Activated CD4-positive, alpha-beta T cell treated with anti-CD3 and anti-CD28 coated beads for 36 hours (primary cell): ENCODE results near the gene ERGIC3. TPM values are rescaled to one million over a fixed set of nuclear protein-coding genes. Genes with fewer than 3 reads are reported as not detected.

ENCODE experiments used
- ATAC-seq: fragments of 200-7000 bp; cut with Tn5 transposase; one replicate; pipeline ENCODE4 v1.10.0; 2021; ENCODE audit warnings: mild to moderate bottlenecking, moderate library complexity
- CTCF ChIA-PET: fragments of 350-600 bp; sonication (Branson Sonifier 250); formaldehyde crosslinking; loops from one replicate; lab custom pipeline; 2021; ENCODE audit warnings: antibody characterized with exemption; lab: Charles Lee
- POLR2A ChIA-PET: fragments of 350-600 bp; sonication (Branson Sonifier 250); formaldehyde crosslinking; loops from one replicate; lab custom pipeline; 2021; ENCODE audit warnings: antibody characterized with exemption, inconsistent platforms; lab: Charles Lee
- DNase-seq: peaks from one replicate; pipeline ENCODE4 v3.0.0-alpha.2; 2020
- H3K27ac Mint-ChIP-seq: one replicate; pipeline ENCODE4 v1.8.0; 2021; ENCODE audit warnings: mixed read lengths
- H3K27me3 Mint-ChIP-seq: one replicate; pipeline ENCODE4 v1.8.0; 2021; ENCODE audit warnings: mixed read lengths
- H3K36me3 Mint-ChIP-seq: one replicate; pipeline ENCODE4 v1.8.0; 2021; ENCODE audit warnings: low read depth, mixed read lengths
- H3K4me1 Mint-ChIP-seq: one replicate; pipeline ENCODE4 v1.8.0; 2021; ENCODE audit warnings: mixed read lengths
- H3K4me3 Mint-ChIP-seq: one replicate; pipeline ENCODE4 v1.8.0; 2021; ENCODE audit warnings: mild to moderate bottlenecking, moderate library complexity, mixed read lengths
- H3K9me3 Mint-ChIP-seq: one replicate; pipeline ENCODE4 v1.8.0; 2021; ENCODE audit warnings: low read depth, mixed read lengths
- intact Hi-C, 2 experiments: fragments of 100-400 bp; cut with DNase I in 1 of 2; cut with micrococcal nuclease in 1 of 2; formaldehyde crosslinking; loops; one replicate each; pipeline versions ENCODE4 v1.14.2 to v1.15.1; 2022 to 2024; cut with DNase I, micrococcal nuclease
- total RNA-seq, 2 experiments: library from RNA; stranded (reverse); gene quantifications; one replicate each; pipeline ENCODE4 v1.2.3, GENCODE V29; 2021

Gene ERGIC3
- total RNA-seq = 100 to 1,000 TPM; 109 to 127 TPM

DNA sequence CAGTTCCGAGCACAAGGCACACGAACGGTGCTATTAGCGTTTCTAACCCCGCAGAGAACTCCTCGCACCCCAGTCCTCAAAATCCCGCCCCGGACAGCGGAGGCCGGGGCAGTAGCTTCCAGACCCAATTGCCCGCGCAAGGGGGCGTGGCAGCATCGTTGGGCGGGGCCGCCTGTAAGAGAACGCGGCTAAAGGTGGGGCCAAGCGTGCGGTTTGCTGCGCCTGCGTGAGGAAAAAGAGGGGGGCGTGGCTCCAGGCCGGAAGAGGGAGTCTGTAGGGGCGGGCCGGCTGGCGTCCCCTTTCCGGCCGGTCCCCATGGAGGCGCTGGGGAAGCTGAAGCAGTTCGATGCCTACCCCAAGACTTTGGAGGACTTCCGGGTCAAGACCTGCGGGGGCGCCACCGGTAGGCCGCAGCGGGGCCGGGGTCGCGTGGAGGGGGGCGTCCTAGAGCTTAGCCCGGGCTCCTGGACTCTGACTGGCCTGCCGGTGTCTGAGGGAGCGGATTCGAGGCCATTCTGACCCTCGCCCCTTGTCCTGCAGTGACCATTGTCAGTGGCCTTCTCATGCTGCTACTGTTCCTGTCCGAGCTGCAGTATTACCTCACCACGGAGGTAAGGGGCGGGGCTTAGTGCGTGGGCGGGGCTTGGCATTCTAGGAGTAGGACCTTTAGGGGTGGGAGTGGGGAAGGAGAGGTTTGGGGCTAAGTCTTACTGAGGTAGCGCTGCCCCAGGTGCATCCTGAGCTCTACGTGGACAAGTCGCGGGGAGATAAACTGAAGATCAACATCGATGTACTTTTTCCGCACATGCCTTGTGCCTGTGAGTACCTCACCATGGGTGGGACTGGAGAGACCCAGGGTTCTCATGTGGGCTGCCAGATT is at the start of gene ERGIC3:
Gene ERGIC3 (plus strand): TSS at position 296 of the 880 bp plus-strand sequence. CDS start 20 bp downstream, at position 316.
- POLR2A ChIA-PET = interaction anchor here (0.6 to 2.0 kb wide), 6 partner anchors 74 to 412 kb away, joined by 3 to 9 read pairs (median 5); partner anchors contain the start of genes CEP250, SCAND1 and SPAG4

DNA sequence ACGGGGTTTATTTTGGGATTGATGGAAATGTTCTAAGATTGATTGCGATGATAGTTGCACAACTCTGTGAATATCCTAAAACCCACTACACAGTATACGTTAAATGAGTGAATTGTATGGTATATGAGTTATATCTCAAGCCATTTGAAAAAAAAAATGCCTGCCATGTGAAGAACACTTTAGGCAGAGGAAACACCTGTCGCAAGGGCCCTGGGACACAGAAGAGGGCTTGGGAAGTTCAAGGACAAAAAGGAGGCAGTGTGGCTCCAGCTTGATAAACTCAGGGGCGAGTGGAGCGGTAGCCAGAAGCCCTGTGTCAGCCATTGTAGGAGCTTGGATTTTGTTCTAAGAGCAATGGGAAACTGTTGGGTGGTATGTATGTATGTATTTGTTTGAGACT is 49.5 kb upstream of the ERGIC3 start:
- CTCF ChIA-PET = interaction anchor here (1.8 to 2.2 kb wide), 2 partner anchors 28 to 46 kb away, joined by 5 read pairs; no protein-coding TSS in a partner anchor
- no peak for ATAC-seq
- H3K9me3 Mint-ChIP-seq = no peaks in the 10 kb centered on the region
- DNase-seq = no peak
- H3K4me3 Mint-ChIP-seq = no peak overlapping the region
- peaks cover 61% of the 10 kb centered on the region for H3K36me3 Mint-ChIP-seq
- H3K27ac Mint-ChIP-seq = peak overlapping the region; percentile 98
- POLR2A ChIA-PET = interaction anchor here (0.8 to 1.0 kb wide), 2 partner anchors 169 to 250 kb away, joined by 3 to 9 read pairs; partner anchors contain the start of gene RBM39
- peaks cover 41% of the 10 kb centered on the region for H3K4me1 Mint-ChIP-seq
- intact Hi-C loops = loop anchor here in 1 of 2 experiments (5.0 kb wide), 1 partner anchor 170 kb away; the partner anchor contains the start of genes CPNE1 and RBM12
- no peaks in the 10 kb centered on the region for H3K27me3 Mint-ChIP-seq

More for the DNA sequence above, at the start of gene ERGIC3:
- CTCF ChIA-PET = interaction anchor here (0.7 to 1.3 kb wide), 4 partner anchors 59 to 413 kb away, joined by 3 to 5 read pairs (median 3); partner anchors contain the start of gene SCAND1
- H3K36me3 Mint-ChIP-seq = peaks cover 4% of the 10 kb centered on the region
- peaks cover 15% of the 10 kb centered on the region for H3K4me1 Mint-ChIP-seq
- DNase-seq (peak; percentile 99), ATAC-seq (peak; percentile 99)
- intact Hi-C loops = loop anchor here (1.0 to 5.0 kb wide), 19 partner anchors 74 to 1855 kb away; partner anchors contain the start of genes CEP250 (in 2 of the 2), CPNE1 (in 2 of the 2), RBM12 (in 2 of the 2) and SCAND1 (in 2 of the 2)
- no peaks in the 10 kb centered on the region for H3K9me3 Mint-ChIP-seq
- H3K27me3 Mint-ChIP-seq = no peaks in the 10 kb centered on the region
- H3K4me3 Mint-ChIP-seq = peak within 1 kb of the TSS; percentile 83
- H3K27ac Mint-ChIP-seq = peak within 1 kb of the TSS; percentile 83

DNA sequence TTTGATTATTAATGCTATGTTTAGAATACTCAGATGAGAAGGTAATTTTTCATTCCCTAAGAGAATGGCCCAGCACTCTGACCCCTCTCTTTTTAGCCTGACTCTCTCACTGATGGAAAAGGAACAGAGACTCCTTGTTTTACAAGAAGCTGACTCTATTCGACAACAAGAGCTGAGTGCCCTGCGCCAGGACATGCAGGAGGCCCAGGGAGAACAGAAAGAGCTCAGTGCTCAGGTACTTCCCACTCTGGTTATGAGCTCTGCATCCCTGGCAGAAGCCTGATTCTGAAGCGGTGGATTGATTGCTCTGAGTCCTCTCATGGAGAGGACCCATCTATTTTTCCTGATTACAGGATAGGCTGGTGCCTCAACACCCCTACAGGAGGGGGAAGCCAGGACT is 45.4 kb upstream of the ERGIC3 start:
- H3K27ac Mint-ChIP-seq = no peak overlapping the region
- no peaks in the 10 kb centered on the region for H3K27me3 Mint-ChIP-seq
- intact Hi-C loops = no loop called here
- H3K9me3 Mint-ChIP-seq = no peaks in the 10 kb centered on the region
- CTCF ChIA-PET = interaction anchor here (1.0 to 1.2 kb wide), 3 partner anchors 30 to 49 kb away, joined by 3 to 4 read pairs (median 3); no protein-coding TSS in a partner anchor
- DNase-seq = no peak
- no peak for ATAC-seq
- peaks cover 15% of the 10 kb centered on the region for H3K4me1 Mint-ChIP-seq
- H3K36me3 Mint-ChIP-seq = peaks cover 57% of the 10 kb centered on the region
- POLR2A ChIA-PET = interaction anchor here (0.7 kb wide), 1 partner anchor 53 kb away, joined by 3 read pairs; no protein-coding TSS in a partner anchor
- no peak overlapping the region for H3K4me3 Mint-ChIP-seq

DNA sequence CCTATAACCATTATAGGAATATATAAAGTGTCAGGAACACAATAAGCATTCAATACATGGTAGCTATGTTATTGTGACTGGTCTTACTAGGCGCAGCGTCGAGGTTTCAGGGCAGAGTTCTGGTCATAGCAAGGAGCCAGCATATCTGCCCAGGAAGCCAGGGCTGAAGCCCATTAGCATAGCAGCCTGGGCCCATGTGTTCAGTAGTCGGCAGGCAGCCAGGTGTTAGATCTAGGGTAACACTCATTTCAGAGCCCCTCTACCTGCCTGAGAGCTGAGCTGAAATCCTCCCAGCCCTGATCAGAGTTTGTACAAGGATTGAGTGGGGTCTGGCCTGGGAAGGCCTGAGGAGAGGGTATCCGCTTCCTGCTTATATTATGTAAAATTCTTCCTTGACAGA is 44.6 kb upstream of the ERGIC3 start:
- CTCF ChIA-PET = interaction anchor here (1.2 kb wide), 2 partner anchors 15 to 34 kb away, joined by 3 to 5 read pairs; no protein-coding TSS in a partner anchor

DNA sequence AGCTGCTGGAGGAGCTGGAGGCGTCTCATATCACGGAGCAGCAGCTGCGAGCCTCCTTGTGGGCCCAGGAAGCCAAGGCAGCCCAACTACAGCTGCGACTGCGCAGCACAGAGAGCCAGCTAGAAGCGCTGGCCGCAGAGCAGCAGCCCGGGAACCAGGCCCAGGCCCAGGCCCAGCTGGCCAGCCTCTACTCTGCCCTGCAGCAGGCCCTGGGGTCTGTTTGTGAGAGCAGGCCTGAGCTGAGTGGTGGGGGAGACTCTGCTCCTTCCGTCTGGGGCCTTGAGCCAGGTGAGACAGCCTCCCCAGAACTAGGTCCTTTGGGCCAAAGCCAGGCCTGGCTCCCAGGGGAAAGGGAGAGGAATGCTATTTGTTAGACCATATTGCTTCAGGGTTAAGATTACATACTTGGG is 44.1 kb upstream of the ERGIC3 start:
- POLR2A ChIA-PET = interaction anchor here (0.6 kb wide), 1 partner anchor 353 kb away, joined by 4 read pairs; no protein-coding TSS in a partner anchor
- intact Hi-C loops = no loop called here

More for the DNA sequence above, 44.6 kb upstream of the ERGIC3 start:
- DNase-seq (no peak), ATAC-seq (no peak)
- H3K27me3 Mint-ChIP-seq = no peaks in the 10 kb centered on the region
- no peaks in the 10 kb centered on the region for H3K9me3 Mint-ChIP-seq
- H3K27ac Mint-ChIP-seq = no peak overlapping the region
- no peak overlapping the region for H3K4me3 Mint-ChIP-seq
- H3K4me1 Mint-ChIP-seq = peaks cover 8% of the 10 kb centered on the region
- peaks cover 56% of the 10 kb centered on the region for H3K36me3 Mint-ChIP-seq
- intact Hi-C loops = no loop called here
- POLR2A ChIA-PET = no interaction called here

DNA sequence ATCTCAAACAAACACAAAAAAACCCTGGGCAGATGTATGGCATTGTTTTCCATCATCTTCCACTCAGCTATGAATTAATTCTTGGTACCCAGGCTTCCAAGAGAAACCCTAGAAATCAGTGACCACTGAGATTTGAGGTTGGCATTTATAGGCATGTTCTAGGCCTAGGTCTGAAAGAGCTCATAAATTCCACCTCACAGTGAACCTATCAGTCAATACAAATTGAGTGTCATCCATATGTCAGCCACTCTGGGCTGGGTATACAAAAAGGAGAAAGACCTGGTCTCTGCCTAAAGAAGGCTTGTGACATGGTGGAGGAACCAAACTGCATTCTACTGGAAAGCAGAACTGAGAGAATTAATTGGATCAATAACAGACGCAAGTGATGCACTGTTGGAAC is 42.6 kb upstream of the ERGIC3 start:
- peaks cover 2% of the 10 kb centered on the region for H3K4me1 Mint-ChIP-seq
- no peak for ATAC-seq
- H3K9me3 Mint-ChIP-seq = no peaks in the 10 kb centered on the region
- ChIA-PET POLR2A (no interaction called here), CTCF (interaction anchor here (0.6 to 1.4 kb wide), 4 partner anchors 10 to 37 kb away, joined by 3 to 4 read pairs (median 3); no protein-coding TSS in a partner anchor)
- H3K4me3 Mint-ChIP-seq = no peak overlapping the region
- no peak overlapping the region for H3K27ac Mint-ChIP-seq
- no peaks in the 10 kb centered on the region for H3K27me3 Mint-ChIP-seq
- peaks cover 53% of the 10 kb centered on the region for H3K36me3 Mint-ChIP-seq
- intact Hi-C loops = no loop called here
- no peak for DNase-seq

More for the DNA sequence above, 44.1 kb upstream of the ERGIC3 start:
- Mint-ChIP-seq H3K4me3 (no peak overlapping the region), H3K9me3 (no peaks in the 10 kb centered on the region), H3K36me3 (peaks cover 57% of the 10 kb centered on the region), H3K4me1 (peaks cover 5% of the 10 kb centered on the region), H3K27ac (no peak overlapping the region), H3K27me3 (no peaks in the 10 kb centered on the region)
- CTCF ChIA-PET = interaction anchor here (1.2 to 1.4 kb wide), 3 partner anchors 15 to 36 kb away, joined by 3 to 5 read pairs (median 3); no protein-coding TSS in a partner anchor
- DNase-seq (no peak), ATAC-seq (no peak)

DNA sequence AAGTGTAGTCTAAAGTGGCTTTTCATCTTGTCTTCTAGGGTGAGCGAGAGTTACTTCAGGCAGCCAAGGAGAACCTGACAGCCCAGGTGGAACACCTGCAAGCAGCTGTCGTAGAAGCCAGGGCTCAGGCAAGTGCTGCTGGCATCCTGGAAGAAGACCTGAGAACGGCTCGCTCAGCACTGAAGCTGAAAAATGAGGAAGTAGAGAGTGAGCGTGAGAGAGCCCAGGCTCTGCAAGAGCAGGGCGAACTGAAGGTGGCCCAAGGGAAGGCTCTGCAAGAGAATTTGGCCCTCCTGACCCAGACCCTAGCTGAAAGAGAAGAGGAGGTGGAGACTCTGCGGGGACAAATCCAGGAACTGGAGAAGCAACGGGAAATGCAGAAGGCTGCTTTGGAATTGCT is 39.5 kb upstream of the ERGIC3 start:
- Mint-ChIP-seq H3K4me1 (peaks cover 19% of the 10 kb centered on the region), H3K9me3 (no peaks in the 10 kb centered on the region), H3K36me3 (peaks cover 51% of the 10 kb centered on the region), H3K27me3 (no peaks in the 10 kb centered on the region), H3K4me3 (no peak overlapping the region), H3K27ac (no peak overlapping the region)
- ChIA-PET CTCF (interaction anchor here (1.4 kb wide), 1 partner anchor 16 kb away, joined by 5 read pairs; no protein-coding TSS in a partner anchor), POLR2A (no interaction called here)
- no peak for ATAC-seq
- DNase-seq = no peak
- intact Hi-C loops = no loop called here

DNA sequence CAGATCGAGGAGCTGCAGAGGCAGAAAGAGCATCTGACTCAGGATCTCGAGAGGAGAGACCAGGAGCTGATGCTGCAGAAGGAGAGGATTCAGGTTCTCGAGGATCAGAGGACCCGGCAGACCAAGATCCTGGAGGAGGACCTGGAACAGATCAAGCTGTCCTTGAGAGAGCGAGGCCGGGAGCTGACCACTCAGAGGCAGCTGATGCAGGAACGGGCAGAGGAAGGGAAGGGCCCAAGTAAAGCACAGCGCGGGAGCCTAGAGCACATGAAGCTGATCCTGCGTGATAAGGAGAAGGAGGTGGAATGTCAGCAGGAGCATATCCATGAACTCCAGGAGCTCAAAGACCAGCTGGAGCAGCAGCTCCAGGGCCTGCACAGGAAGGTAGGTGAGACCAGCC is 38.6 kb upstream of the ERGIC3 start:
- ATAC-seq = no peak
- Mint-ChIP-seq H3K4me1 (peaks cover 19% of the 10 kb centered on the region), H3K27me3 (no peaks in the 10 kb centered on the region), H3K9me3 (no peaks in the 10 kb centered on the region), H3K36me3 (peaks cover 46% of the 10 kb centered on the region), H3K4me3 (no peak overlapping the region), H3K27ac (no peak overlapping the region)
- POLR2A ChIA-PET = interaction anchor here (0.6 to 0.8 kb wide), 2 partner anchors 18 to 449 kb away, joined by 3 to 4 read pairs; no protein-coding TSS in a partner anchor
- no peak for DNase-seq
- CTCF ChIA-PET = interaction anchor here (0.8 to 1.4 kb wide), 2 partner anchors 17 to 39 kb away, joined by 3 to 5 read pairs; no protein-coding TSS in a partner anchor
- intact Hi-C loops = no loop called here

DNA sequence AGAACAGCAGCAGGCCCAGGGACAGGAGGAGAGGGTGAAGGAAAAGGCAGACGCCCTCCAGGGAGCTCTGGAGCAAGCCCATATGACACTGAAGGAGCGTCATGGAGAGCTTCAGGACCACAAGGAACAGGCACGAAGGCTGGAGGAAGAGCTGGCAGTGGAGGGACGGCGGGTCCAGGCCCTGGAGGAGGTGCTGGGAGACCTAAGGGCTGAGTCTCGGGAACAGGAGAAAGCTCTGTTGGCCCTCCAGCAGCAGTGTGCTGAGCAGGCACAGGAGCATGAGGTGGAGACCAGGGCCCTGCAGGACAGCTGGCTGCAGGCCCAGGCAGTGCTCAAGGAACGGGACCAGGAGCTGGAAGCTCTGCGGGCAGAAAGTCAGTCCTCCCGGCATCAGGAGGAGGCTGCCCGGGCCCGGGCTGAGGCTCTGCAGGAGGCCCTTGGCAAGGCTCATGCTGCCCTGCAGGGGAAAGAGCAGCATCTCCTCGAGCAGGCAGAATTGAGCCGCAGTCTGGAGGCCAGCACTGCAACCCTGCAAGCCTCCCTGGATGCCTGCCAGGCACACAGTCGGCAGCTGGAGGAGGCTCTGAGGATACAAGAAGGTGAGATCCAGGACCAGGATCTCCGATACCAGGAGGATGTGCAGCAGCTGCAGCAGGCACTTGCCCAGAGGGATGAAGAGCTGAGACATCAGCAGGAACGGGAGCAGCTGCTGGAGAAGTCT is 37.9 kb upstream of the ERGIC3 start:
- H3K36me3 Mint-ChIP-seq = peaks cover 47% of the 10 kb centered on the region
- DNase-seq (no peak), ATAC-seq (no peak)
- peaks cover 19% of the 10 kb centered on the region for H3K4me1 Mint-ChIP-seq
- H3K27me3 Mint-ChIP-seq = no peaks in the 10 kb centered on the region
- POLR2A ChIA-PET = interaction anchor here (0.6 to 0.8 kb wide), 2 partner anchors 17 to 137 kb away, joined by 3 to 4 read pairs; no protein-coding TSS in a partner anchor
- no peaks in the 10 kb centered on the region for H3K9me3 Mint-ChIP-seq
- CTCF ChIA-PET = interaction anchor here (0.8 kb wide), 1 partner anchor 40 kb away, joined by 3 read pairs; no protein-coding TSS in a partner anchor
- intact Hi-C loops = no loop called here
- H3K4me3 Mint-ChIP-seq = no peak overlapping the region
- no peak overlapping the region for H3K27ac Mint-ChIP-seq

DNA sequence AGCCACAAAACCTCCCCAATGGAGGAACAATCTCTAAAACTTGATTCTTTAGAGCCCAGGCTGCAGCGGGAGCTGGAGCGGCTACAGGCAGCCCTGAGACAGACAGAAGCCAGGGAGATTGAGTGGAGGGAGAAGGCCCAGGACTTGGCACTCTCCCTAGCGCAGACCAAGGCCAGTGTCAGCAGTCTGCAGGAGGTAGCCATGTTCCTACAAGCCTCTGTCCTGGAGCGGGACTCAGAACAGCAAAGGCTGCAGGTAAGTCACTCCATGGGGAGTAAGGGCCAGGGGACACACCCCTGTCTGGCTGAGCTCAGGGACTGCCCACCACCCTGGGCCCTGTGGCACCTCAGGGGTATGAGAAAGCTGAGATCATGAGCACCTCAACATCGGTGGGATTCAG is 37.1 kb upstream of the ERGIC3 start:
- peaks cover 42% of the 10 kb centered on the region for H3K36me3 Mint-ChIP-seq
- POLR2A ChIA-PET = interaction anchor here (0.7 kb wide), 1 partner anchor 232 kb away, joined by 4 read pairs; no protein-coding TSS in a partner anchor

More for the DNA sequence above, 37.1 kb upstream of the ERGIC3 start:
- DNase-seq (no peak), ATAC-seq (no peak)
- Mint-ChIP-seq H3K4me1 (peaks cover 19% of the 10 kb centered on the region), H3K27ac (no peak overlapping the region), H3K27me3 (no peaks in the 10 kb centered on the region), H3K4me3 (no peak overlapping the region), H3K9me3 (no peaks in the 10 kb centered on the region)
- CTCF ChIA-PET = interaction anchor here (0.5 kb wide), 1 partner anchor 160 kb away, joined by 3 read pairs; no protein-coding TSS in a partner anchor
- intact Hi-C loops = no loop called here
